Measurements from ENCODE around the gene KRTAP4-12.
A peak's percentile ranks its signal among the peaks of the same experiment; 100 is the strongest.
"Not testable (repeated sequence)": the region's sequence is repeated elsewhere in the genome, so short reads cannot be mapped to it uniquely, and the experiment has no call there.

Gene KRTAP4-12

DNA sequence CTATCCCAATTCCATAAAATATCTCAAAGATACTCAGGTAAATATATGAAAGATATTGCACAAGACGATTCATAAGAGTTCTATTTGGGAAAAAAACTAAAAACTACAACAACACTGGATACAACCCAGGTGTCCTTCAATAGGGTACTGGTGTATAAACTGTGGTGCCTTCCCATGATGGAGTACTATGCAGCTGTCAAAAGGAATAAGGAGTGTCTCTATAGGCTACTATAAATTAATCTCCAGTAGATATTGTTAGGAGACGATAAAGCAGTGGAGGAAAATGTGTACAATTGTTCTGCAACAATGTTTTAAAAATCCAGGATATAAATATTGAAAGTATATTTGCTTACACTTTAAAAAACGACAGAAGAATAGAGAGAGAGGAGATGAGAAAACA is 2.4 kb upstream of the KRTAP4-12 start:
- DNase-seq (ENCODE audit: low spot score) (no peak), FAIRE-seq (no peak)

DNA sequence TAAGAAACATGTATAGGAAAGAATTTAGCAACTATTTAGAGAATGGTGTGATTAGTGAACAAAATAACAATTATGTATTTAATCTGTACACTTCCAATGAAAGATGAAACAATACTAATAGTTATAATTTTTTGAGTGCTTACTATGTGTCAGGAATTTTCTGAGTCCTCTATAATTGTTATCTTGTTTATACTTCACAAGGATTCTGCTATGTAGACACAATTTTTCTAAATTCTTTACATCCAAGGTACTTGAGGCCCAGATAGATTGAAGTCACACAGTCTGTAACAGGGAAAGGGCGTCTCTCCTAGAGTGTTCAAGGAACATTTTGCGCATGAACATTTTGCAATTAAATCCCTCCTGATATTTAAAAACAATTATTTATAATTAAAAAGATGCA is 1.1 kb upstream of the KRTAP4-12 start:
- no peak for DNase-seq (ENCODE audit: low spot score)
- no peak for FAIRE-seq

DNA sequence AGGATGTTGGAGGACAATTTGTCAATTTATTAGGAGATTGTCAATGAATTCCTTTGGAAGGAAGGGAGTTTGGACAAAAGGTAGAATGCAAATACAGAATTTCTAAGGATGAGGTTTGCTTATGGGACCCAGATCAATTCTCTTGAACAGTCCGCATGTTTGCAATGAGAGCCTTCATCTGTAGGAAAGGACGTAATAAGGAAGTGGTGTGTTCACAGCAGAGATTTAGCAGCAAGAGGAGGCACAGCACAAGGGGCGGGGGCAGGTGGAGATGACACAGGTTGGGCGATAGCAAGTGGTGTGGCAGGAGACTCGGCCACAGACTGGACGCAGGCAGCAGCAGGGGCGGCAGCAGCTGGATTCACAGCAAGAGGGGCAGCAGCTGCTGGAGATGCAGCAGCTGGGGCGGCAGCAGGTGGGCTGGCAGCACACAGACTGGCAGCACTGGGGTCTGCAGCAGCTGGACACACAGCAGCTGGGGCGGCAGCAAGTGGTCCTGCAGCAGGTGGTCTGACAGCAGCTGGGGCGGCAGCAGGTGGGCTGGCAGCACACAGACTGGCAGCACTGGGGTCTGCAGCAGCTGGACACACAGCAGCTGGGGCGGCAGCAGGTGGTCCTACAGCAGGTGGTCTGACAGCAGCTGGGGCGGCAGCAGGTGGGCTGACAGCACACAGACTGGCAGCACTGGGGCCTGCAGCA is 541 bp downstream of the KRTAP4-12 start:
- FAIRE-seq; DNase-seq (ENCODE audit: low spot score): not testable (repeated sequence)

DNA sequence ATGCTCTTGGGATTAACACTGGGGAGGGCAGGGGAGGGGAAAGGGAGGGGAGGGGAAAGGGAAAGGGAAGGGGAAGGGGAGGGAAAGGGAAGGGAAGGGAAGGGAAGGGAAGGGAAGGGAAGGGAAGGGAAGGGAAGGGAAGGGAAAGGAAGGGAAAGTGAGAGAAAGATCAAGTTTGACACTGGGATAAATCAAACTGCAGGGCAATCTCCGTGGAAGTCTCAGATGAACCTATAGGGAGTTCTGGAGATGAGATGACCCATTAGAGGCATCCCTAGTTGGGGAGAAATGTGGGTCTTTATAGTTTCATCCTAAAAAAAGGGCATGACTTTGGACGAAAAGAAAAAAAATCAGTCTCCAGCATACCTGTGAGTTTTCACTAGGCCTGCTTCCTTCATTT is 2.2 kb downstream of the KRTAP4-12 start:
- DNase-seq (ENCODE audit: low spot score): no peak
- FAIRE-seq: no peak

DNA sequence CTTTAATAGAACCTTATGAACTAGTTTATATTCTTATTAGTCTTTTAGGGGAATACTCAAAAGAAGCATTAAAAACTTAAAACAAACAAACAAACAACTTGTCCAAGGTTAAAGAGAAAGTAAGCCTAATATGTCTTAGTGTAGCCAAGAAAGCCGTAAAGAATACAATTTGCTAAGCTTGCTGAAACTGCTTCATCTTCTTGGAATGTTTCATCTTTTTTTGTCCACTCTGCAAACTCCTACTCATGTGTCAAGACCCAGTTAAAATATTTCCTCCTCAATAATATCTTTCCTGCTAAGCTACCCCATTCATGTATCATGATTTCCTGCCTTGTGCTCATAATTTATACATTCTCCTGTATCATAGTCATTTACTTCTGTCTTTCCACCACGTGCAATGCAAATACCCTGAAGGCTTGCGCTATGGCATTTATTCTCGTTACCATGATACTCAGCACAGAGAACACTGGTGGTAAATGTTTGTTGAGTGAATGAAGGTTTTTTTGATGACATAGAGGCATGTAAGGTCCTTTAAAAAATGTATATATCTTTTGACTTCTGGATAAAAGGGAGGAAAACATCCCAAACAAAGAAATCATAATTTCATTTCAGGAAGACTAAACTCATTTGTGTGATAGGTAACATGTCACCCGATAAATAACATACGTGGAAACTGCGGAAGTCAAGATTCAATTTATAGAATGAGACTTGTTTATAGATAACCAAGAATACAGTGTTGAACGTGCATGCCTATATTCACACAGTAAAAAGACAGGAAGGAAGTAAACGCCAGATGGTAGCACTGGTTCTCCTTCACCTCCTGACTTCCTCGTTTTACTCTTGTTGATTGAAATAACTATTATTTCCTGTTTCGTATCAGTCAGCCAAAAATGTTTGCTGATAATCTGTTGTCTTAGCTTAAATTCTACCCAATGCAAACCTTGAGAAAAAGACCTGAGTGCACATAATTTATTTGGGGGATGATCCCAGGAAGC is 4.0 kb downstream of the KRTAP4-12 start:
- FAIRE-seq; DNase-seq (ENCODE audit: low spot score): not testable (repeated sequence)

DNA sequence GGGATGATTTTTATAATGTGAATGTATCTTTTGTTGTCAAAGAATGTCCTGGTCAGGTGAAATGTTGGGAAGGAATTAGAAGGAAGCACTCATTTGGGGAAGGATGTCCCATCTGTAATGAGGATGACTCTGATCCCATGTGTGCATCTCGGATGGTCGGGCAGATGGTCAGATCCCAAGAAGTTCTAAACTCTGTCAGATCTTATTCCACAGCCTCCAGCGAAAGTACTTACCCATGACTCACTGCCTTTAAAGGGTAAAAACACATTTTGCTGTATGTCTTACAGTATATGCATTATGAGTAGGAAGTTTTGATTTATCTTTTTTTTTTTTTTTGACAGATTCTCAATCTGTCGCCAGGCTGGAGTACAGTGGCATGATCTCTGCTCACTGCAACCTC is 5.3 kb downstream of the KRTAP4-12 start:
- FAIRE-seq (no peak), DNase-seq (ENCODE audit: low spot score) (no peak)

DNA sequence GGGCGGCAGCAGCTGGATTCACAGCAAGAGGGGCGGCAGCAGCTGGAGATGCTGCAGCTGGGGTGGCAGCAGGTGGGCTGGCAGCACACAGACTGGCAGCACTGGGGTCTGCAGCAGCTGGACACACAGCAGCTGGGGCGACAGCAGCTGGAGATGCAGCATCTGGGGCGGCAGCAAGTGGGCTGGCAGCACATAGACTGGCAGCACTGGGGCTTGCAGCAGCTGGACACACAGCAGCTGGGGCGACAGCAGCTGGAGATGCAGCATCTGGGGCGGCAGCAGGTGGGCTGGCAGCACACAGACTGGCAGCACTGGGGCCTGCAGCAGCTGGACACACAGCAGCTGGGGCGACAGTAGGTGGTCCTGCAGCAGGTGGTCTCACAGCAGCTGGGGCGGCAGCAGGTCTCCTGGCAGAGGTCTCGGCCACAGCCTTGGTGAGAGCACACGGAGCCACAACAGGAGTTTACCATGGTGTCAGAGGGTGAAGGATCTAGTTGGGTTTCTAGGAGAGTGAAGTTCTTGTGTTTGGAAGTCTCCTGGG is 6.1 kb downstream of the KRTAP4-12 start, which contains the start of gene KRTAP4-11:
Gene KRTAP4-11, minus strand, starts transcription at position 528 of the 541 bp plus-strand sequence. Its CDS starts 58 bp downstream, at position 470.
- not testable (repeated sequence) for FAIRE-seq; DNase-seq (ENCODE audit: low spot score)

DNA sequence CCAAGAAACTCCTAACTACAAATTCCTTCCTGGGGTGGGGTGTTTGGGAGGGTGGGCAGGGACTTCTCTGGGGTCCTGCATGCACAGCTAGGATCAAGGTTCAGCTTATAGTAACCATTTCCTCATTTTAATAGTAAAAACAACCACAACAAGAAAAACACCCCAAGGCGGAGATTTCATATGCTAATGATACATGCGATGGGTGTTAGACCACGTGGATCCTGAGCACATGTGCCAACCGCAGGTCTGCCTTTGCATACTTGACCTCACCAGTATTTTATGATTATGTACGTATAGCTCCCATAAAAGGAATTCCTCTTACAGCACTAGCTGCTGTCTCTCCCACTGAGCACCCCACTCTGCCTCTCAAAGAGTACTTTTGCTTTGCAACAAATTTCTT is 7.7 kb downstream of the KRTAP4-12 start:
- FAIRE-seq (no peak), DNase-seq (ENCODE audit: low spot score) (no peak)

DNA sequence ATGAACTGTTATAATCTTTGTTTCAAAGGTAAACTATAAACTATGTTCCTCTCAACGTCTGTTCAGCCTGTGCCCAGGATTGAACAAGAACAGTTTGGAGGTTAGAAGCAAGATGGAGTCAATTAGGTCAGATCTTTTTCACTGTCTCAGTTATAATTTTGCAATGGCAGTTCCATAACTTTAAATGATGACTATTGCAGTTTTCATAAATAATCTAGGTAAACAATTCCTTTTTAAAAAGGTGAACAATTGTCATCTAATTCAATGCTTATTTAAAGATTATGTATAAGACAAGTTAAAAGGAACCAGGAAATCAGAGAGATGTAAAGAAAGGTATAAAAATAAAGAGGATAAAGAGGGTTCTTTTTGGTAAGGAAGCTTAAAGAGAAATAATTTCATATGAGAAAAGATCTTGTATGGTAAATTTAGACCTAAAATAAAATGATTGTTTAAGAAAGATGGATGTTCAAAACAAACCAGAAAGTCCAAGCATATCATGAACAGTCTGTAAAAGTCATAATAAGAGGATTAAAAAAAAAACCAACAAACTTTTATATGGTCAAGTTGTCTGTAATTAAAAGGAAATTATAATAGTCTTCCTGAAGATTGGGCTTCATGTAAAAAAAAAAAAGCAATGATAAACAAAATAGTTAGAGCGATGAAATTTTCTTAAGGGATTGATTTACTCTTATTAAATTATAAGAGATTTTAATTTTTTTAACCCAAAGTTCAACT is 12.7 kb downstream of the KRTAP4-12 start:
- DNase-seq (ENCODE audit: low spot score) (no peak), FAIRE-seq (no peak)

DNA sequence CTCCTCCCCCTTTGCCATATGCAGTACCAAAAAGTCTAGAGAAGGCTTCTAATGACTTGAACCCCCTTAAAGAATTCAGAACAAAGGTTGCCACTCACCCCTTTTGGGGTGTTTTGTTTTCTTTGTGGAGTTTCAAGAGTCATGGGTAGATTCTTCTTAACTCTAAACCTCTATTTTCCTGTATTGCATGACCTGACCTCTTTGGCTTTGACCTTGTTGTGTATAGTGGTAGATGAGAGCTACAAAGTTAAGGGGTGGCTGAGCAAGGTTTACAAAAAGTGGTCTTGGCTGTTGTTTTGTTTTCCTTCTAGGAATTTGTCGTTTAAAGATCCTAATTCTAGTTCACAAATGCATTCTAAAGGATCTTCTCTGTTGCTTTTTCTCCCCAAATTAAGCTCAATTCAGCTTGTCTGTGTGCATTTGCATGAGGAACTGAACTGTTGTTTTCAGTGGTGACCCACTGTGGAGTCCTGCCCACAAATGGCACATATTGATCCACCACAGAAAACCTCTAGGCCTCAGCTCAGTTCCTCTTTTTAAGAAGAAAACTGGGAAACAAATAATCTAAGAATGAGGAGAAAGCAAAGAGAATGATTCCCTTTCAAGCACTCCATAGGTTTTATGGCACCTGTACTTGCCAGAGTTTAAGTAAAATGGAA is 15.1 kb downstream of the KRTAP4-12 start:
- not testable (repeated sequence) for DNase-seq (ENCODE audit: low spot score); FAIRE-seq

DNA sequence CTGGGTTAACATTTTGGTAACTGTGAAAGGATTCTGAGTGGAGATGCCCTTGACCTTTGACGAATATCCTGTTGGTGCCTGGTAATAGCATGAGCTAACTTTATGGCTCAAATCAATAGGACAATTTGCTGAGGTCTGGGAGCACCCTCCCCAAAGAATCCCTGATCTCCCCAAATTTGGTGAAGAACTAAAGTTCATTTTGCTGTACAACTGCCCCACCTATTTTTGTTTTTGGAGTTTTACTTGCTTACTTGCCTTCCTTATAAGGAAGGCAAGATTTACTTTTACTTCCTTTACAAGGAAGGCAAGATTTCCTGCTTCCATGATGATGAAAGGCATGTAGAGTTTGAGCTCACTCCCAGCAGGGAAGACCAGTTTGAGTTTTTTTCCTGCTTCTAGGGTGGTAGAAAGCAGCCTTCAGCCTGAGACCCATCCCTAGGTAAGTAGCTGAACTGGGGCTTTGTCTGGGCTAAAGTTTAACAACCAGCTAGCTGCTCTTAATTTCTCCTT is 16.0 kb downstream of the KRTAP4-12 start:
- FAIRE-seq (no peak), DNase-seq (ENCODE audit: low spot score) (no peak)

DNA sequence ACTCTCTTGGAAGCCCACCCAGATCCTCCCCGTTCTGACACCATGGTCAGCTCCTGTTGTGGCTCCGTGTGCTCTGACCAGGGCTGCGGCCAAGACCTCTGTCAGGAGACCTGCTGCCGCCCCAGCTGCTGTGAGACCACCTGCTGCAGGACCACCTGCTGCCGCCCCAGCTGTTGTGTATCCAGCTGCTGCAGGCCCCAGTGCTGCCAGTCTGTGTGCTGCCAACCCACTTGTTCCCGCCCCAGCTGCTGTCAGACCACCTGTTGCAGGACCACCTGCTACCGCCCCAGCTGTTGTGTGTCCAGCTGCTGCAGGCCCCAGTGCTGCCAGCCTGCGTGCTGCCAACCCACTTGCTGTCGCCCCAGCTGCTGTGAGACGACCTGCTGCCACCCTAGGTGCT is 18.6 kb downstream of the KRTAP4-12 start, which contains the start of gene KRTAP4-9:
Gene KRTAP4-9, plus strand, starts transcription at position 43 of the 400 bp plus-strand sequence. Its CDS starts 0 bp downstream, at position 43.
- not testable (repeated sequence) for FAIRE-seq; DNase-seq (ENCODE audit: low spot score)

DNA sequence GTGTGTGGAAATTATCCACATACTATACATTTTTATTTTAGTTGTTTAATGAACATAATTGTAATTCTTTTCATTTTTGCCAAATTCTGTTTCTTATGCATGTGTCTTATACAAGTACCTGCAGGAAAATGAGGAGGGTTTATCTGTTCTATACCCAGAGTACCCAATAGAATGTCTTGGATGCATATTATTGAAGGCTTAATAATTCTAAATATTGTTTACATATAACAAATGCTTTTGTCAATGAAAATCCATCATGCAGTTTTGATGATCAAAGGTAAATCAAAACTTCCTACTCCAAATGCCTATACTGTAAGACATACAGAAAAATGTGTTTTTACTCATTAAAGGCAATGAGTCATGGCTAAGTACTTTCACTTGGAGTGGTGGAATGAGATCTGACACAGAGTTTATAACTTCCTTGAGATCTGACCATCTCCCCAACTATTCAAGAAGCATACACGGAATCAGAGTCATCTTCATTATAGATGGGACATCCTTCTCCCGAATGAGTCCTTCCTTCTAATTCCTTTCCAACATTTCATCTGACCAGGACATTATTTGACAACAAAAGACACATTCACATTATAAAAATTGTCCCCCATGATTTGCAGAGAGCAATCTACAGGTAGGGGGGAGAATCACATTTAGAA is 19.5 kb downstream of the KRTAP4-12 start:
- peak; percentile 89 for FAIRE-seq
- not testable (repeated sequence) for DNase-seq (ENCODE audit: low spot score)

DNA sequence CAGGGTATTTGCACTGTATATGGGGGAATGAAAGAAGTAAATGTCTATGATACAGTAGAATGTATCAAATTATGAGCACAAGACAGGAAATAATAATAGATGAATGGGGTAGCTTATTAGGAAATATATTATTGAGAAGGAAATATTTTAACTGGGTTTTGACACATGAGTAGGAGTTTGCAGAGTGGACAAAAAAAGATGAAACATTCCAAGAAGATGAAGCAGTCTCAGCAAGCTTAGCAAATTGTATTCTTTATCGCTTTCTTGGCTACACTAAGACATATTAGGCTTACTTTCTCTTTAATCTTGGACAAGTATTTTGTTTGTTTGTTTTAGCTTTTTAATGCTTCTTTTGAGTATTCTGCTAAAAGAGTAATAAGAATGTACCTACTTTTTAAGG is 20.1 kb downstream of the KRTAP4-12 start:
- FAIRE-seq (no peak), DNase-seq (ENCODE audit: low spot score) (no peak)

DNA sequence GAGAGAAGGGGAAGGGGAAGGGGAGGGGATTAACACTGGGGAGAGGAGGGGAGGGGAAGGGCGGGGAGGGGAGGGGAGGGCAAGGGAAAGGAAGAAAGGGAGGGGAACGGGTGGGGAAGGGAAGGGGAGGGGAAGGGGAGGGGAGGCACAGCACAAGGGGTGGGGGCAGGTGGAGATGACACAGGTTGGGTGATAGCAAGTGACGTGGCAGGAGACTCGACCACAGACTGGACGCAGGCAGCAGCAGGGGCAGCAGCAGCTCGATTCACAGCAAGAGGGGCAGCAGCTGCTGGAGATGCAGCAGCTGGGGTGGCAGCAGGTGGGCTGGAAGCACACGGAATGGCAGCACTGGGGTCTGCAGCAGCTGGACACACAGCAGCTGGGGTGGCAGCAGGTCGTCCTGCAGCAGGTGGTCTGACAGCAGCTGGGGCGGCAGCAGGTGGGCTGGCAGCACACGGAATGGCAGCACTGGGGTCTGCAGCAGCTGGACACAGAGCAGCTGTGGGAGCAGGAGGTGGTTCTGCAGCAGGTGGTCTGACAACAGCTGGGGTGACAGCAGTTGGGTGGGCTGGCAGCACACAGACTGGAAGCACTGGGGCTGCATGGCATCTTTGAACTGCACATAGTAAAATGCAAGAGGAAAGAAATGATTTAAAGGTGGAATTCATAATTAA is 22.3 kb downstream of the KRTAP4-12 start, which contains the start of gene KRTAP4-16:
Gene KRTAP4-16, minus strand, starts transcription at position 624 of the 674 bp plus-strand sequence. Its CDS starts 0 bp downstream, at position 624.
- FAIRE-seq (no peak), DNase-seq (ENCODE audit: low spot score) (no peak)

DNA sequence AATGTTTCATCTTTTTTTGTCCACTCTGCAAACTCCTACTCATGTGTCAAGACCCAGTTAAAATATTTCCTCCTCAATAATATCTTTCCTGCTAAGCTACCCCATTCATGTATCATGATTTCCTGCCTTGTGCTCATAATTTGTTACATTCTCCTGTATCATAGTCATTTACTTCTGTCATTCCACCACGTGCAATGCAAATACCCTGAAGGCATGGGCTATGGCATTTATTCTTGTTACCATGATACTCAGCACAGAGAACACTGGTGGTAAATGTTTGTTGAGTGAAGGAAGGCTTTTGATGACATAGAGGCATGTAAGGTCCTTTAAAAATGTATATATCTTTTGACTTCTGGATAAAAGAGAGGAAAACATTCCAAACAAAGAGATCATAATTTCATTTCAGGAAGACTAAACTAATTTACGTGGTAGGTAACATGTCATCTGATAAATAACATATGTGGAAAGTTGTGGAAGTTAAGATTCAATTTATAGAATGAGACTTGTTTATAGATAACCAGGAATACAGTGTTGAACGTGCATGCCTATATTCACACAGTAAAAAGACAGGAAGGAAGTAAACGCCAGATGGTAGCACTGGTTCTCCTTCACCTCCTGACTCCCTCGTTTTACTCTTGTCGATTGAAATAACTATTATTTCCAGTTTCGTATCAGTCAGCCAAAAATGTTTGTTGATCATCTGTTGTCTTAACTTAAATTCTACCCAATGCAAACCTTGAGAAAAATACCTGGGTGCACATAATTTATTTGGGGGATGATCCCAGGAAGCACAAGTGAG is 24.1 kb downstream of the KRTAP4-12 start:
- peak; percentile 20 for FAIRE-seq
- not testable (repeated sequence) for DNase-seq (ENCODE audit: low spot score)

DNA sequence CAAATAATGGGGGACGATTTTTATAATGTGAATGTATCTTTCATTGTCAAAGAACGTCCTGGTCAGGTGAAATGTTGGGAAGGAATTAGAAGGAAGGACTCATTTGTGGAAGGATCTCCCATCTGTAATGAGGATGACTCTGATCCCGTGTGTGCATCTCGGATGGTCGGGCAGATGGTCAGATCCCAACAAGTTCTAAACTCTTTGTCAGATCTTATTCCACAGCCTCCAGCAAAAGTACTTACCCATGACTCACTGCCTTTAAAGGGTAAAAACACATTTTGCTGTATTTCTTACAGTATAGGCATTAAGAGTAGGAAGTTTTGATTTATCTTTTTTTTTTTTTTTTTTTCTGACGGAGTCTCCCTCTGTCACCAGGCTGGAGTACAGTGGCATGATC is 25.5 kb downstream of the KRTAP4-12 start:
- DNase-seq (ENCODE audit: low spot score): no peak
- FAIRE-seq: no peak

DNA sequence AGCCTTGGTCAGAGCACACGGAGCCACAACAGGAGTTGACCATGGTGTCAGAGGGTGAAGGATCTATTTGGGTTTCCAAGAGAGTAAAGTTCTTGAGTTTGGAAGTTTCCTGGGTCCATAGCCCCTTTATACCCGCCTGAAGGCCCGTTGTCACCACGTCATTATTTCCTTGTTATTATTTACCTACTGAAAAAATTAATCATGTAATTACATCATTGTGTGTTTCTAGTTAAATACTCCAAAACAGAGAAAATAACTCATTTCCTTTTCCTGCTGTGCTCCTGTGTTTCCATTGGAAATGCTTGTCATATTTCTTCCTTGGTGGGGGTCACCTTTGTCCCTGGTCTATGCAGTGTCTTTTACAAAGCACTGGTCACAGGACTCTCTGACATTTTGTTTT is 25.9 kb downstream of the KRTAP4-12 start, which contains the start of gene KRTAP4-8:
Gene KRTAP4-8, minus strand, starts transcription at position 101 of the 400 bp plus-strand sequence. Its CDS starts 58 bp downstream, at position 43.
- FAIRE-seq: no peak
- no peak for DNase-seq (ENCODE audit: low spot score)

Measured in urothelium cell line (cell line).